OCI-M2 (cell line): ENCODE data around the gene EDAR.

Source experiments
- DNase-seq: peaks from one replicate; lab custom pipeline; 2025; ENCODE audit not compliant: unreplicated experiment; lab: John Stamatoyannopoulos, UW

The EDAR gene

GRCh38 chr2:108988796-108989713, at the start of gene EDAR:
TSS of gene EDAR (minus strand) at chr2:108989220. CDS start at chr2:108931014, 58,206 bp downstream.
- no peak for DNase-seq

GRCh38 chr2:109033171-109033570, 44.2 kb upstream of the EDAR start:
- DNase-seq: no peak

- no peak for DNase-seq
Observed at GRCh38 chr2:109032229-109032820, 43.3 kb upstream of the EDAR start.

- DNase-seq: no peak
Observed at GRCh38 chr2:109031476-109032228, 42.6 kb upstream of the EDAR start.

GRCh38 chr2:109030870-109031475, 42.0 kb upstream of the EDAR start:
- DNase-seq: no peak

GRCh38 chr2:109029490-109030201, 40.6 kb upstream of the EDAR start:
- no peak for DNase-seq

- no peak for DNase-seq
Observed at GRCh38 chr2:109028738-109029489, 39.9 kb upstream of the EDAR start.

GRCh38 chr2:109028277-109028676, 39.3 kb upstream of the EDAR start:
- no peak for DNase-seq

GRCh38 chr2:109027702-109028101, 38.7 kb upstream of the EDAR start:
- DNase-seq: no peak

GRCh38 chr2:109024477-109024876, 35.5 kb upstream of the EDAR start:
- no peak for DNase-seq

GRCh38 chr2:109021895-109022300, 32.9 kb upstream of the EDAR start:
- no peak for DNase-seq

- DNase-seq: no peak
Observed at GRCh38 chr2:109020217-109020637, 31.2 kb upstream of the EDAR start.

GRCh38 chr2:109018452-109018851, 29.4 kb upstream of the EDAR start:
- no peak for DNase-seq

- no peak for DNase-seq
Observed at GRCh38 chr2:109017017-109017416, 28.0 kb upstream of the EDAR start.

- DNase-seq: no peak
Observed at GRCh38 chr2:109016376-109016775, 27.4 kb upstream of the EDAR start.

- no peak for DNase-seq
Observed at GRCh38 chr2:109014476-109014875, 25.5 kb upstream of the EDAR start.

GRCh38 chr2:109013051-109013450, 24.0 kb upstream of the EDAR start:
- no peak for DNase-seq

GRCh38 chr2:109009920-109010610, 21.0 kb upstream of the EDAR start:
- no peak for DNase-seq

- DNase-seq: no peak
Observed at GRCh38 chr2:109006971-109007370, 18.0 kb upstream of the EDAR start.
